HCT116 (cell line): Measurements from ENCODE around the gene WNK2.

Source experiments
- EGR1 ChIP-seq: IDR thresholded peaks from 2 replicates; pipeline ENCODE4 v1.6.1; 2012; ENCODE audit warnings: low read depth
- EZH2 ChIP-seq: fragments of 200-600 bp; sonication (generic); IDR thresholded peaks from 2 replicates; pipeline ENCODE4 v1.6.1; 2017; ENCODE audit warnings: antibody characterized with exemption, mixed run types
- FOSL1 ChIP-seq: IDR thresholded peaks from 2 replicates; pipeline ENCODE4 v1.6.1; 2012; ENCODE audit warnings: low read depth
- POLR2AphosphoS5 ChIP-seq: IDR thresholded peaks from 2 replicates; pipeline ENCODE4 v1.6.1; 2011; ENCODE audit warnings: mild to moderate bottlenecking, low read depth, low read length, moderate library complexity
- TCF7L2 ChIP-seq: IDR thresholded peaks from 2 replicates; pipeline ENCODE4 v1.7.0; 2011; ENCODE audit warnings: borderline replicate concordance, inconsistent platforms; ENCODE audit not compliant: insufficient read depth, insufficient read length; ENCODE audit errors: extremely low read depth
- TF ChIP-seq, protein P1 (sequence below), 3 experiments: fragments of 200-600 bp in 1 of 3; sonication (generic) in 1 of 3; IDR thresholded peaks in 2 of 3; conservative IDR thresholded peaks in 1 of 3; 2 replicates each; pipeline ENCODE4 v1.5.1; 2012 to 2017; ENCODE audit warnings: low read depth in 2 of 3, low read length in 2 of 3, antibody characterized with exemption in 1 of 3, borderline replicate concordance in 1 of 3, control low read depth in 1 of 3, mild to moderate bottlenecking in 1 of 3, mixed read lengths in 1 of 3, mixed run types in 1 of 3, moderate library complexity in 1 of 3; ENCODE audit not compliant: insufficient read depth in 1 of 3

DNA sequence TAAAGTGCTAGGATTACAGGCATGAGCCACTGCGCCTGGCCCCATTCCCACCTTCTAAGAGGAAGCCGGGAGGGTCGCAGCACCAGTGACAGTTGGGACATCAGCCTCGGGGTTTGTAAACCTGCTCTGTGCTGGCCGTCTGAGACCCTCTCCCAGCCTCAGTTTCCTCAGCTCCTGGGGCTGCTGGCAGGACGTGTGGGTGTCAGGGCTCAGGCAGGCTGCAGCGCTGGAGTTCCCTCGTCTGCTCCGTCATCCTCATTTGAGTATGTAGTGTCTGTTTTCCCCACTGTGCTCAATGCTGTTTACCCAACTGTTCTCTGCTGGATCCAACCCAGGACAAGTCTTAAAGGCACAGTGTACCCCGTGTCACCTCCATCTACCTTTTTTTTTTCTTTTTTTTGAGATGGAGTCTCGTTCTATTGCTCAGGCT lies 47.9 kb upstream of the WNK2 start:
- TF ChIP-seq EGR1 (no peak), TCF7L2 (no peak), FOSL1 (no peak), EZH2 (no peak), POLR2AphosphoS5 (no peak)
- TF ChIP-seq, protein P1, sequence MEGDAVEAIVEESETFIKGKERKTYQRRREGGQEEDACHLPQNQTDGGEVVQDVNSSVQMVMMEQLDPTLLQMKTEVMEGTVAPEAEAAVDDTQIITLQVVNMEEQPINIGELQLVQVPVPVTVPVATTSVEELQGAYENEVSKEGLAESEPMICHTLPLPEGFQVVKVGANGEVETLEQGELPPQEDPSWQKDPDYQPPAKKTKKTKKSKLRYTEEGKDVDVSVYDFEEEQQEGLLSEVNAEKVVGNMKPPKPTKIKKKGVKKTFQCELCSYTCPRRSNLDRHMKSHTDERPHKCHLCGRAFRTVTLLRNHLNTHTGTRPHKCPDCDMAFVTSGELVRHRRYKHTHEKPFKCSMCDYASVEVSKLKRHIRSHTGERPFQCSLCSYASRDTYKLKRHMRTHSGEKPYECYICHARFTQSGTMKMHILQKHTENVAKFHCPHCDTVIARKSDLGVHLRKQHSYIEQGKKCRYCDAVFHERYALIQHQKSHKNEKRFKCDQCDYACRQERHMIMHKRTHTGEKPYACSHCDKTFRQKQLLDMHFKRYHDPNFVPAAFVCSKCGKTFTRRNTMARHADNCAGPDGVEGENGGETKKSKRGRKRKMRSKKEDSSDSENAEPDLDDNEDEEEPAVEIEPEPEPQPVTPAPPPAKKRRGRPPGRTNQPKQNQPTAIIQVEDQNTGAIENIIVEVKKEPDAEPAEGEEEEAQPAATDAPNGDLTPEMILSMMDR (IDR thresholded peaks at IDR 0.05 in 2 of 3, conservative IDR thresholded peaks at IDR 0.05 in 1 of 3; ENCODE audit: borderline replicate concordance in 1 of 3, insufficient read depth in 1 of 3, low read depth in 2 of 3, low read length in 2 of 3): no peak
